CD4-positive, alpha-beta T cell treated with Interleukin-6 for 4 hours (primary cell): Measurements from ENCODE around the gene GNAL.

Experiments
- DNase-seq: peaks from one replicate; pipeline ENCODE4 v3.0.0-alpha.2; 2020; ENCODE audit warnings: mixed read lengths

Gene GNAL

DNA sequence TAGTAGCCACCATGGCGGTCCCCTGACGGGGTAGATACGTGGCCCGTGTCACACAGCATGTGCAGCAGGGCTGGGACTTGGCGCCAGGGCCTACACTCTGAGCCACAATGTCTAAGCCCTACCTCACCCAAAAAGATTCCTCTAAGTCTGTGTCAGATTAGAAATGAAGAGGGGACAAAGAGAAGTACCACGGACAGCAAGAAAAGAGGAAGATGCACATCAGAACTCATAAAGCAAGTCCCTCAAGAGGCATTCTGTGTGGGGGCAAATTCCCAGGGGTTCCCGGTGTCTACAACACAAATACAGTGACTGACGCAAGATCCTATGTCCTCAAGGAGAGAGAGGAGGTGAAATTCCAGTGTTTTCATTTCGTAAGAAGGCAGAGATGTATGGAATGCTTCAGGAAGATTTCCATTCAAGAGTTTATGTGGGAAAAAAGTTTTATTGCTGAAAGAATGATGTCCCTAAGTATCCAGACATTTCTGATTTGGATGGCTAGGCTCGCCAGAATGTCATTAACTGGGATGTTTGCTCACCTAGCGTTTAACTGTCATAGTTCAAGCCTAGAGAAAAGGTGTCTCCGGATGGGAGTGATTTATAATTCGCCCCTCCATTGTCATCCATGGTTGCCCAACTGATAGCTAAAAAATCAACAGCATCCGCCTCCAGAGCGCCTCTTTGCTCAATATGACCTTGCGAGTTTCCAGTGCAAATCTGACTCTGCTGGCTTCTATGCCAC, 86.5 kb downstream of the GNAL start:
- no peak for DNase-seq

DNA sequence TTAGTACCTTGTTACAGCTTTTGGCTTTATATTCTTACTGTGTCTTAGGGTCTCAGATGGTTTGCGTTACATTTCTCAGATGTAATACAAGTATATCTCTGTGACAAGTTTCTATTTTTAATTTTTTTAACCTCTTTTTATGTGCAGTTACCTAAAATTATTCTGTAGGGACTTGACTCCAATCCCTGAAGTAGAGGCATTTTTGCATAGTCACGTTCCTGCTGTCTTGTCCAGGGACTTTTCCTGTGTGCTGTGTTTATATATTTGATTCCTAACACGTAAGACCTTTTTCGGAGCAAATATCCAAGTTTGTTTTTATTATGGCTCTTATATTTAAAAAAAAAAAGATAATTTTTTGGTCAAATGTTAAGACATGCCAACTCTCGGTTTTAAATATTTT, 91.0 kb downstream of the GNAL start:
- no peak for DNase-seq

DNA sequence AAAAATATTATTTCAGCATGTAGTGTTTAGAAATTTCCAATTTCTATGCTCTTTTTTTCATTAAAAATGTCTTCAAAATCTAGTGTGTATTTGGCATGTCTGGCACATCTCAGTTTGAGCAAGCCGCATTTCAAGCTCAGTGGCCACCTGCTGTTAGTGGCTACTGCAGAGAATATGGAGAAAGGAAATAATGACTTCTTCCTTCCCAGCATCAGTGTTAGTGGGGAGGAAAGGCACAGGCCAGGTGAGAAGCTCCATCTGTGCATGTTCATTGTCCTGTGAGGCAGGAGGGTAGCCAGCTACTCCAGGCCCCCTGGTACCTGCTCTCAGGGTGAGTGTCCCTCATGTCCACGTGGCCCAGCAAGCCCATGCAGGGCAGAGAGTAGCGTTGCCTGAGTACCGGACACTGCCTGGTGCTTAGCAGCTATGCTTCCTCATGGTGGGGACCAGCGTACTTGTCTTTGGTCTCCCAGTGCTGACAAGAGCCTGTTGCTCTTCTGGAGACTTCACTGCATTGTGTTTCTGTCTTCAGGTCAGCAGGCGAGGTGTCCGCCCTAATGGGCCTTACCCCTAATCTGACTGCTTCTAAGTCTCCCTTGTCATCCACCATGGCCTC, 94.8 kb downstream of the GNAL start:
- no peak for DNase-seq

DNA sequence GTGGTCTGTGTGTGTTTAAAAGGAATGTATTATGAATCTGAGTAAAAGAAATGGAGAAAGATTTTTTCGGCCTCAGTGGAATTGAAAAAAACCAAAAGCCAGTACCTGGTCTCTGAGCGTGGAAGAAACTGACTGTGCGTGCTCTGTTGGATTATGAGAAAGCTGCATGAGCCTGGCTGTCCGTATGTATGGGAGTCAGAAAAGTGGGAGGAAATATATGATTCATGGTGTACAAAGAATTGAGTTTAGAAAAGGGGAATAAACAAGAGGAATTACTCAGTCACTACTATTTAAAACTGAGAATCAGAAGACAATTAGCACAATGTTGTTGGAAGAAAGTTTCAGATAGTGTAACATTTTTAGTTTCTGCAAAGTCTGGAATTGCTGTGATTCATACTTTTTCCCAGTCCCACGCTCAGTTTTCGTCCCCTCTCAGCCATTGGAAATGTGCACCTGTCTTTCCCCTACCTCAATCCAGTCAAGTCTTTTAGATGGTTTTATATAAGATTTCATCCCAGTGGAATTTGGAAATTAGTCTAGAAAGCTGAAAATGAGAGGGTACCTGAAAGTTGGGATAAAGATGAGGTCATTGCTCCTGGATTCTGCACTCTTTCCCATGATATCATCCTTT, 95.7 kb downstream of the GNAL start:
- DNase-seq: no peak

DNA sequence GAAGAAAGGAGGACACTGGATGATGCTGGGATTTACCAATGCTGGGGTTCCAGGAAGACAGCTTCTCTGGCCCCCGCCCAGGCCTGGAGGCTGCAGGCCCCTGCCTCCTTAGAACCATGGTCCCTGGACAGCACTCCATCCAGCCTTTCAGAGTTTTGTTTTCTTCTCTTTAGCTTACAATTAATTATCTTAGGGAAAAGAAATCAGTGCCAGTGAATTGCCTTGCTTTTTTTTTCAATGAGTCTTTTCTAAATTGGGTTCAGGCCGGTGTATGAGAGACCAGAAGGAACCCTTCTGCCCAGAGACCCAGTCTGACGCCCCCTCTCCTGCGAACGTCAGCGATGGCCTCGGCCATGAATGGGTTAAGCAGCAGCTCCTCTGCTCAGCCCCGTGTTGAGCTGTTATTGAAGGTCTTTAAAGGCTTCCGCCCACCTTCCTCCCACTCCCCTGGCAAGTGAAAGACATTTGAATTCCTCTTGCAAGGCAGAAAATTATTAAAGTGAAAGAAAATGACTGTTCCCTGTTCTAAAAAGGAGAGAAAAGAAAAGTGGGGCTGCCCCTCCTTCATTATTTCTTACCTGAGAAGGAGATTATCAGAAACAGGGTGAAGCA, 96.5 kb downstream of the GNAL start:
- DNase-seq: no peak

DNA sequence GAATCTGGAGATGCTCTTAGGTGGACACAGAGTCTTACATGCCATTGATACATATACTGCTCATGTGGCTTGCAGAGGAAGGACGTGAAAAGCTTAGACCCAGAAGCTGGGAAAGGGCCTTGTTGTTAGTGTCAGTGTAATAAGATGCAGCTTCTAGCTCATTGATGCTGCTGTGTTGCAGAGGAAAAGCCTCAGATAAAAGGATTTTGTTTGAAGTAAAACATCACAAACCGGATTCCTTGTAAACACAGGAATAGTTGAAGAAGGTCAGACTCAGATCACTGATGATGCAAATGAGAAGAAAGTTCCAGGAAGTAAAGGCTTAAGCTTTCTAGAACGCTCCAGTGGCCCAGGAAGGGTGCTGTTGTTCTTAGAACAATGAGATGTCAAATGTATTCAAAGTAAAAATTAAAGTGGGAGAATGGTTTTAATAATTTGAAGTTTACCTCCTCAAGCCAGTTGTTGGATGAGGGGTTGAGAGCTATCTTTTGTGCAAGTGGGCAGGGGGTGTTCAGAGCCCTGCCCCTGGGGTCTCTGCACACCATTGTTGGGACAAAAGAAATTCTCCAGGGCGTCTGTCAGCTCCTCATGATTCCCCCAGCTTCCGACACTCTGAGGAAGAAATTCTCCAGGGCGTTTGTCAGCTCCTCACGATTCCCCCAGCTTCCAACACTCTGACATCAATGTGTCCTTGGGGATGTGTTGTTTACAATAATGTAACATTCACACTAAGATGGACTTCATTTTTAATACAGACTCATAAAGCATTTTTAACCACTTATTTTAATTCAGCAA, 100.8 kb downstream of the GNAL start:
- no peak for DNase-seq

DNA sequence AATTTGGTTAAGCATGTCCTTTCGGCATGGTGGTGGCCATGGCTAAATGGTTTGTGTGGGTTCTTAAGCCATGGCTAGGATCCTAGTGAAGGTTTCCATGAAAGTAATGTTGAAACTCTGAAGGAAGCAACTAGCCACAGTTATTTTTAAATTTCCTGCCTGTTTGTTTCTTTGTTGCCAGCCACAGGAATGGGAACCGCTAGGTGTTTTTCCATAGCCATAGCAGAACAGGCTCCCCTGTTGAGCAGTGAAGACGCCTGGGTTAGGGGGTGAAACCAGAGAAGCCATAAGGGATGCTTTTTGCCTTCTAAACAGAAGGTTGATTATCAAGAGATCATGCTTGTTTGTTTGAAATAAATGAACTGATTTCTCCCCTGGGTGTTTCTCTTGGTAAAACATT, 102.1 kb downstream of the GNAL start:
- no peak for DNase-seq

DNA sequence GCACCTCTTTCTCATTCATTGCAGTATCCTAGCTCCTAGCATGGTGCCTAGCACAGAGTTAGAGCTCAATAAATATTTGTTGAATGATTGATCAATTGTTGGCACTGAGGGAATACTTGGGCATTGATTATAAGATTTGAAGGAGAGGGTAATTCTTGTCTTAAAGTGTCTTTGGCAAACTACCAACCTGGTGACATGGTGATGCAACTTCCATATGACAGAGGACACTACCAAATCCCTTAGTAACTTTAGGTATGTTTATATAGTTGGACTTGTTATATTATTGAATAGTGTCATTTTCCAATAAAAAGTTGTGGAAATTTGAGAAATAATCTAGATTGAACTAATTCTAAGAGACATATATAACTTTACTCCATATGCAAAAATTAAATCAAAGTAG, 103.6 kb downstream of the GNAL start:
- DNase-seq: no peak

DNA sequence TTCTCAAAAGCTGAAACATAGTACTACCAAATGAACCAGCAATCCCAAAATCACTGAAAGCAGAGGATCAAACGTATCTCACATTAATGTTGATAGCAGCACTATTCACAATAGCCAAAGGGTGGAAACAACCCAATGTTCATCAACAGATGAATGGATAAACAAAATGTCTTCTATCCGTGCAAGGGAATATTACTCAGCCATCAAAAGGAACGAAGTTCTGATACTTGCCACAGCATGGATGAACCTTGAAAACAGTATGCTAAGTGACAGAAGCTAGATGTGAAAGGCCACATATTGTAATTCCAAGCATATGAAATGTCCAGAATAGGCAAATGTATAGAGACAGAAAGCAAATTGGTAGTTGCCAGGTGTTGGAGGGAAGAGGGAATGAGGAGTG, 105.1 kb downstream of the GNAL start:
- no peak for DNase-seq

DNA sequence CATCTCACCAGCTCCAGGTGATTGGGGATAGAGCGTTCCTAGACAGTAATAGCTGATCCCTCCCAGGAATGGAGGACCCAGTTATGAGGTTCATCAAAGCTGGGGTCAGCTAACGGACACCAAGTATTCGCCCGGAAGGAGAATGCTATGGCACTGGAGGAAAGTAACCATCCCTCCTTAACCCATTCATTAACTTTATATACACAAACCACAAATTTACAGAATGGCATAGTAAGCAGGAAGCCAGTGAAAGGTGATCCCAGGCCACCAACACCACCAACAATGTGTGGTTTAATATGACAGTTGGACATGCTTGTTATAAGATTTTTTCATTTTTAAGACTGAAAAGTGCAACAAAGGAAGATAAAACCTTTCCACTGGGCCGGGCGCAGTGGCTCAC, 106.9 kb downstream of the GNAL start:
- no peak for DNase-seq

DNA sequence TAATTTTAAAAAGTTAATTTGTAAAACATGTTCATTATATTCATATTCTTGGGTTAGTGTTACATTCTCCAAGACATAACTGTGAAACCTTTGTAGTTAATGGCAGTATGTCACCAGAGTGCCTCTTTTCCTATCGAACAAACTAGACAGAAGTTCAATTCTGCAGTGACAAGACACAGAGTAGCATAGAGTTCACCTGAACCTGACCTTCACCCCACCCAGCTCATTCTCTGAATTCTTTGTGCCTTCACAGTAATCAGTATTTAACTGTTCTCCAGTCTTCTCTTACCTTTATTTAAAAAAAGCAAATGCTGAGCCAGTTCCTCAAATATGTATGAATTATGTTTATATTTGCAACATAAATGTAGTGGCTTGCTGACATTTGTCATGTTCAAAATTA, 109.2 kb downstream of the GNAL start:
- DNase-seq: no peak

DNA sequence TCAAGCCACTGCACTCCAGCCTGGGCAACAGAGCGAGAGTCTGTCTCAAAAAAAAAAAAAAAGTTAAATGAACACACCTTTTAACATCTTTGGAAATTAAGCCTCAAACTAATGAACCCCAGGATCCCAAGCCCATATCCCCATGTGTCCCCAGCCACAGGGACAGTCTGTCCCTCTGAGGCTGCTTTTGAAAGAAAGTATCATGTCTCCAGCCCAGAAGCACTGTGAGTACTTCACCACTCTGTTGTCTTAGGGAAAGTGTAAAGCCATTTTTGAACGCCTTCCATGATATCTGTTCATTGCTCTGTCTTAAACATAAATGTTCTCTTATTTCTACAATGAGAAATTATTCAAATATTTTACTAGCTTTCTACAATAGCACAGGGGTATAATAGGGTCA, 110.0 kb downstream of the GNAL start:
- no peak for DNase-seq

DNA sequence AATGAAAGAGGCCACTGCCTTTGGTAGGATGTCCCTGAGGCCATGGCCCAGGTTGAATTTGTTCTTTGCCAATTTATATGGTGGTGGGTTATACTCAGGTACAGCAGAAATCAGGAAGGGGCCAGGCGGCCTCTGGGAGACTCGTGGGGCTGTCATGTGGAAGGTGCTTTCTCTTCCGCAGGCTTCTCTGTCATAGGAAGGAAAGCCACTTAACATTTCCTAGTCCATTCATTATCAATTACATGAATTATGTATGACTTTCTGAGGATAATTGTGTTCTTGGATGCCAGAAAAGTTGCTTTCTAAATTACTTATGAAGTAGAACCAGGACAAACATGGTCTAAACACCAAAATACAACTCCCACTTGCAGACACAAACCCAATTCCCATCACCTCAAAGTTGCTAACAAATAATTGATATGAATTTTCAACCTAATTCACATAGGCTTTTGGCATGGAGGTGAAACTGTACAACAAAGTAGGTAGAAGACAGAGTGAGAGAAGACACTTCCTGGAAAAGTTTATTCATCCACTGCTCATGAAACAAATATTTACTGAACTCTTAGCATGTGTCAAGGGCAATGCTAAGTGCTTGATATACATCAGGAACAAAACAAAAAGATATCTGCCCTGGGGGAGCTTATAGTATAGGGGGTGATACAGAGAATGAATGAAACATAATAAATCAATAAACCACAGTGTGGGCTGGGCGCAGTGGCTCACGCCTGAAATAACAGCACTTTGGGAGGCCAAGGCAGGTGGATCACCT, 111.7 kb downstream of the GNAL start:
- no peak for DNase-seq

DNA sequence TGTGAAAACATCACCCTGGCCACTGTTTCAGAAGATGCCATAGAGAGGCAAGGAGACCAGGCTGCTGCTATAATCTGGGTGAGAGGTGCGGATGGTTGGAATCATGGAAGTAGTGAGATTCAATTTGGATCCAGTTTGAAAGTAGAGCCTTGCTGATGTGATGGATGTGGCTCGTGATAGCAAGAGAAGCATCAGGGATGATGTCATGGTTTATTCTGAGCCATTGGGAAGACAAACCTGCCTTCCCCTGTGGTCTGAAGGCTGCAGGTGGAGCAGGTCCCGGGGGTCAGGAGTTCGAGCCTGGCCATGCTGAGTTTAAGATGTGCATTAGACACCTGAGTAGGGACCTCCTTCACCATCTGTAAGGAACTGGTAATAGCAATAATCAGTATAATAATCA, 112.5 kb downstream of the GNAL start:
- DNase-seq: no peak

DNA sequence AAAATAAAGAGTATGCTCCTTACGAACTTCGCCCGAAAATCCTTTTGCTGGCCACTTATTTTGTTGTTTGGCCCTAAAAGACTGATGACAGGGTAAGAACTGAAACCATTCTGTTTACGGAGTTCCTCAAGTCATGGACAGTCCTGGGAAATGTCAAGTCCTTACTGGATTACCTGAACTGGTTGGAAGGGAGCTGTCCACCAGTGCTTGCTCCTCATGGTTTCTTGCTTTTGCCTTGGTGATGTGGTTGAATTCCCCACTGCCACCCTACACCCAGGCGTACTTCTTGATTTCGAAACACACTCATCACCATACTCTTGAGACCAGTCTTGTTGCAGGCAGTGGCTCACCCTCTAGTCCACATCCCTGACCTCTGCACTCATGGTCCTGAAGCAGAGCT, 113.1 kb downstream of the GNAL start:
- no peak for DNase-seq

DNA sequence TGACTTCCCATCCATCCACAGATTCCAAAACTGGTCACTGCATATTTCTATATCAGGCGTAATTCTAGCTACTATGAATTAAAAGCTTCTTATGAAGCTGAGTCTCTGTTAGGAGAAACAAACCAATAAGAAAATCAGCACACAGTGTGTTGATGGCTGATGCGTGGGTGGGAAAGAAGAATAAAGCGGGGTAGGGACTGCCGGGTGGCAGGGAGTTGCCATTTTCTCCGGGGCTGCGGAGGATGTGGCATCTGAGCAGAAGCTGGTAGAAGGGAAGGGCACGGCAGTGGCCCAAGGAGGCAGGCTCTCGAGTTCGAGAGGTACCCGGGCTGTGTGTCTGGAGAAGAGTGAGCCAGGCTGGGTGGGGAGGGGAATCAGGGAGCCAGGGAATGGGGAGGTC, 113.5 kb downstream of the GNAL start:
- no peak for DNase-seq

DNA sequence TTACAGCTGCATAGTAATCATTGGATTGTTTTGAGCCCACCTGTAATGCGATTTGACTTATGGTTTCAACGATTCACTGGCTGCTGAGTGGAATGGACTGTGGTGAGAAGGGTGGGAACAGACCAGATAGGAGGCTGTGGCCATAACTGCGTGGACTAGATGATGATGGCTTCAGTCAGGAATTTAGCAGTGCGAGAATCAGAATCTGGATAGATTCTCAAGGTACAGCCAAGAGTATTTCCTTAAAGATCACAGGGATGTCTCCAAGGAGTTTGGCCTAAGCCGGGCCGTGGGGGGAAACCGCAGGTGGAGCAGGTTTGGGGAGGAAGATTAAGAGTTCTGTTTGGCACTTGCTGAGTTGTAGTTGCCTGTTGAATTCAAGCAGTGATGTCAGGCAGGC, 118.2 kb downstream of the GNAL start:
- DNase-seq: no peak

DNA sequence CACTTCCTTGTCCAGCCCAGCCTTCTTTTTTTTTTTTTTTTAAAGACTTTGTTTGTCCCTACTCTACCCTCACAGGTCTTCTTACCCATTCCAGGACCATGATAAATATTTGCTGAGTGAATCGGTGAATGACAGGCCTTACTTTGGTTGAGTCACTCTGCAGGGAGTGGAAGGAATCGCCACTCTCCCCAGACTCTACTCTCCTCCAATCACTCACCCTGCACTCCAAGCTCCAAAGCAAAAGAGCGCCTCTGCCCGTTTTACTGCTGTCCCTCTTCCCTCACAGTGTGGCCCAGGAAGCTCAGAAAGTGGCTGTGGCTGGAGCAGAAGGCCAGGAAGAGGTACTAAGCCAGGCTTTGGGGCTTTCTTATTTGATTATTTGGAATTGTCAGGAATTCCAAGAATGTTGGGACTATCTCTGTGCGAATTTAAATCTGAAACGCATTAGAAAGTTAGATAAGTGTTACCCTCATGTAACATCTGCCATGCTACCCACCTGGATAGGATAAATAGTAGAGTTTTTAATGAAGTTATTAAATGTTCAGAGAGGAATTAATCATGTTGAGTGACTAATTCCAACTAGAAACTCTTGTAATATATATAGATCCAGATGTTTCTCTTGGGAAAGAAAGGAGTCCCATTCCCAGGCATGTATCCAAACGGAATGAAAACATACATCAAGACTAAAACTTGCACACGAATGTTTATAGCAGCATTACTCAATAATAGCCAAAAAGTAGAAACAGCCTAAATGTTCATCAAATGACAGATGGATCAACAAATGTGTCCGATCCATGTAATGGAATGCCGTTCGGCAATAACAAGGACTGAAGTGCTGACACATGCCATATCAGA, 119.2 kb downstream of the GNAL start:
- no peak for DNase-seq

DNA sequence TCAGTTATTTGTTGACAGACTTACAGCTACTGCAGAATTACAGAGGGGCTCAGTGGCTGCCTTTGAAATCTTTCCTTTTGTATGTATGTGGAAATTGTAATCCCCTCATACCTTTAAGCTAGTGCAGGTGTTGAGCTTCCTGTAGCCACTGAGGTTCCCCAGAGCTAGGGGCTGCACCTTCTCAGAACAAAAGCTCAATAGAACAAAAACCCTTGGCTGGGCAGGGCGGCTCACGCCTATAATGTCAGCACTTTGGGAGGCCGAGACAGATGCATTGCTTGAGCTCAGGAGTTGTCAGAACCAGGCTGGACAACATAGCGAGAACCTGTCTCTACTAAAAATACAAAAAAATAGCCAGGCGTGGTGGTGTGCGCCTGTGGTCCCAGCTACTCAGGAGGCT, 120.8 kb downstream of the GNAL start:
- DNase-seq: no peak

DNA sequence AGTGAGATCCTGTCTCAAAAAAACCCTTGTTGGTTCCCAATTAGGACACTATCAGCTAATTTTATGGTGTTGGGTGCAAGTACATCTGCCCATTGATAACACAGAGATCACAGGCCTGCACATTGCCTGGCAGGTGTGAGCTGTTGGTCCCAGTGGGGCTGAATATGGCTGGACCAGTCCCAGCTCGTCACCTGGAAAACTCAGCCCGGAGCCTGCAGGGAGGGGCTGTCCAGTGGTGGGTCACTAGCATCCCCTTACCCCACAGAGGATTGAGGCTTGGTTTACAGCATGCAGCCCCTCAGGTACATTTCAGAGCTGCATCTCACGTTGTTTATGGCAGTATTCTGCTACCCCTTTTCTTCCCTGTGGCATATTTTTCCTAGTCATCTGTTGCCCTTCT, 121.3 kb downstream of the GNAL start:
- no peak for DNase-seq

DNA sequence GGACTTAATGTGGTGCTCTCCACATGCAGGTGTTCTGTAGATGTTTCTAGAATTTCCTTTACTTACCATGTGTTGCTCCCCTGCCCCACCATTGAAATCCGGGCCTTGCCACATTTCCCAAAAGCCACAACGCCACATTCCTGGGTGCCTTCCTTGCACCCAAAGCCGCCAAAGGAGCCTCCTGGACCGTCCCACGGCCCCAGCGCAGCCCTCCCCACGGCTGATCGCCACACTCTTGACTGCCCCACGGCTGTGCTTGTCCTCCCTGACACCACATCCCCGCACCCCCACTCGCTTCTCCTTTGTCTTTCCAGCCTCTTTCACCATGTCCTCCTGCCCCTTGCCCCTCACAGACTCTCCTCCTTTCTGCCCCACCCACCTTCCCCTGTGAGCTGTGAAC, 121.9 kb downstream of the GNAL start:
- DNase-seq: no peak

DNA sequence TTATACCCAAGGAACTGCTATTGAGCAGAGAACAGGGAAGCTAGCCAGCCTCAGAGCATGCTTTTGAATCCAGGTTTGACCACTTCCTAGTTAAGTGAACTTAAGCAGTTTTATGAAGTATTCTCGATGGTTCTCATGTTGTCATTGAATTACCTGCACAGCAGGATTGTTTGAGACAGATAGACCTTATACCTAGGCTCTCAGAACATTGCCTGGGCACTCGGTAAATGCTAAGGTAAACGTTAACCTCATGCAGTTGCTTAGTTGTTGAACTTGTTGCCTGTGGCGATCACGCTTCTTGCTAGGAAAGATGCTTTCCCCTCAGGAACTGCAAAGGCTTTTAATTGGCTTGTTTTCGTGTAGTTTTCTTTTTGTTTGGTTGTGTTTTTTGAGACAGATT, 128.2 kb downstream of the GNAL start:
- no peak for DNase-seq
